Measurements from ENCODE around the gene RXRA. TPM values are rescaled to one million over a fixed set of nuclear protein-coding genes. Genes with fewer than 3 reads are reported as not detected.

The RXRA gene
- total RNA-seq, 4 donors from 2014 or later, result 27.3 to 70.5 (median 58.6) TPM

- no peak overlapping the region for H3K27ac ChIP-seq
- TF ChIP-seq, protein P1, sequence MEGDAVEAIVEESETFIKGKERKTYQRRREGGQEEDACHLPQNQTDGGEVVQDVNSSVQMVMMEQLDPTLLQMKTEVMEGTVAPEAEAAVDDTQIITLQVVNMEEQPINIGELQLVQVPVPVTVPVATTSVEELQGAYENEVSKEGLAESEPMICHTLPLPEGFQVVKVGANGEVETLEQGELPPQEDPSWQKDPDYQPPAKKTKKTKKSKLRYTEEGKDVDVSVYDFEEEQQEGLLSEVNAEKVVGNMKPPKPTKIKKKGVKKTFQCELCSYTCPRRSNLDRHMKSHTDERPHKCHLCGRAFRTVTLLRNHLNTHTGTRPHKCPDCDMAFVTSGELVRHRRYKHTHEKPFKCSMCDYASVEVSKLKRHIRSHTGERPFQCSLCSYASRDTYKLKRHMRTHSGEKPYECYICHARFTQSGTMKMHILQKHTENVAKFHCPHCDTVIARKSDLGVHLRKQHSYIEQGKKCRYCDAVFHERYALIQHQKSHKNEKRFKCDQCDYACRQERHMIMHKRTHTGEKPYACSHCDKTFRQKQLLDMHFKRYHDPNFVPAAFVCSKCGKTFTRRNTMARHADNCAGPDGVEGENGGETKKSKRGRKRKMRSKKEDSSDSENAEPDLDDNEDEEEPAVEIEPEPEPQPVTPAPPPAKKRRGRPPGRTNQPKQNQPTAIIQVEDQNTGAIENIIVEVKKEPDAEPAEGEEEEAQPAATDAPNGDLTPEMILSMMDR (IDR thresholded peaks at IDR 0.05), result no peak
- no peak for TF ChIP-seq EP300 (IDR thresholded peaks at IDR 0.05; ENCODE audit: low read depth)
- TF ChIP-seq POLR2A (IDR thresholded peaks at IDR 0.05), result no peak
- TF ChIP-seq POLR2AphosphoS5 (IDR thresholded peaks at IDR 0.05), result no peak
- H3K9me3 ChIP-seq, result no peaks in the 10 kb centered on the region
- H3K27me3 ChIP-seq, result peaks cover 16% of the 10 kb centered on the region
- no peak overlapping the region for H3K4me3 ChIP-seq
- peaks cover 0 to 2% (median 0%) of the 10 kb centered on the region in 4 donors for H3K4me1 ChIP-seq
- WGBS, 2 donors (ENCODE audit: low coverage in 1 of 2), result 88% methylated on average over 5 of the region's 5 CpGs; no CpG with 5 or more reads in 1 of the 2 donors
- DNase-seq, result no peak
- no peaks in the 10 kb centered on the region for H3K36me3 ChIP-seq
- in situ Hi-C loops (cut with MboI; ENCODE audit: low pct_ligation_motif_present in 1 of 4, low pct_unique_long_range_greater_than_20kb in 1 of 4, low sequenced_read_pairs in 3 of 4) (no loop called here), intact Hi-C loops (cut with DNase I; ENCODE audit: low total_unique reads) (no loop called here)
Observed at GRCh38 chr9:134299068-134299467, 27.2 kb upstream of the RXRA start.

- no peak for DNase-seq
- Histone ChIP-seq H3K27me3 (peaks cover 13% of the 10 kb centered on the region), H3K9me3 (no peaks in the 10 kb centered on the region), H3K36me3 (no peaks in the 10 kb centered on the region), H3K27ac (no peak overlapping the region), H3K4me3 (no peak overlapping the region), H3K4me1 (no peaks in the 10 kb centered on the region)
- in situ Hi-C loops (cut with MboI; ENCODE audit: low pct_ligation_motif_present in 1 of 4, low pct_unique_long_range_greater_than_20kb in 1 of 4, low sequenced_read_pairs in 3 of 4), result loop anchor here in 2 of 4 donors (25.0 kb wide), 1 partner anchor 113 kb away; no protein-coding TSS in a partner anchor
- TF ChIP-seq POLR2AphosphoS5 (IDR thresholded peaks at IDR 0.05) (no peak), EP300 (IDR thresholded peaks at IDR 0.05; ENCODE audit: low read depth) (no peak)
- TF ChIP-seq, protein P1 (IDR thresholded peaks at IDR 0.05), result no peak
- WGBS, 2 donors (ENCODE audit: low coverage in 1 of 2), result 71 to 80% methylated on average over 1 to 7 of the region's 7 CpGs
- intact Hi-C loops (cut with DNase I; ENCODE audit: low total_unique reads), result no loop called here
Observed at GRCh38 chr9:134299883-134300282, 26.4 kb upstream of the RXRA start.

- H3K9me3 ChIP-seq, result no peaks in the 10 kb centered on the region
- H3K4me1 ChIP-seq, result no peaks in the 10 kb centered on the region
- peaks cover 11% of the 10 kb centered on the region for H3K27me3 ChIP-seq
- 65 to 80% methylated on average over 4 to 15 of the region's 15 CpGs for WGBS, 2 donors (ENCODE audit: low coverage in 1 of 2)
- H3K4me3 ChIP-seq, result no peak overlapping the region
- TF ChIP-seq EP300 (IDR thresholded peaks at IDR 0.05; ENCODE audit: low read depth) (no peak), POLR2AphosphoS5 (IDR thresholded peaks at IDR 0.05) (no peak), POLR2A (IDR thresholded peaks at IDR 0.05) (no peak)
- TF ChIP-seq, protein P1 (IDR thresholded peaks at IDR 0.05), result no peak
- H3K36me3 ChIP-seq, result no peaks in the 10 kb centered on the region
- in situ Hi-C loops (cut with MboI; ENCODE audit: low pct_ligation_motif_present in 1 of 4, low pct_unique_long_range_greater_than_20kb in 1 of 4, low sequenced_read_pairs in 3 of 4), result loop anchor here in 2 of 4 donors (25.0 kb wide), 1 partner anchor 114 kb away; no protein-coding TSS in a partner anchor
- no peak for DNase-seq
- no peak overlapping the region for H3K27ac ChIP-seq
- intact Hi-C loops (cut with DNase I; ENCODE audit: low total_unique reads), result no loop called here
Observed at GRCh38 chr9:134301387-134302129, 24.7 kb upstream of the RXRA start.

GRCh38 chr9:134302130-134302817 is 24.0 kb upstream of the RXRA start:
- no peaks in the 10 kb centered on the region for H3K9me3 ChIP-seq
- H3K27me3 ChIP-seq, result peaks cover 3% of the 10 kb centered on the region
- intact Hi-C loops (cut with DNase I; ENCODE audit: low total_unique reads), result no loop called here
- TF ChIP-seq EP300 (IDR thresholded peaks at IDR 0.05; ENCODE audit: low read depth) (no peak), POLR2A (IDR thresholded peaks at IDR 0.05) (no peak), POLR2AphosphoS5 (IDR thresholded peaks at IDR 0.05) (no peak)
- TF ChIP-seq, protein P1 (IDR thresholded peaks at IDR 0.05), result no peak
- H3K4me1 ChIP-seq, result no peaks in the 10 kb centered on the region
- H3K36me3 ChIP-seq, result no peaks in the 10 kb centered on the region
- DNase-seq, result no peak
- WGBS, 2 donors (ENCODE audit: low coverage in 1 of 2), result 77 to 81% methylated on average over 5 to 7 of the region's 7 CpGs
- in situ Hi-C loops (cut with MboI; ENCODE audit: low pct_ligation_motif_present in 1 of 4, low pct_unique_long_range_greater_than_20kb in 1 of 4, low sequenced_read_pairs in 3 of 4), result loop anchor here in 2 of 4 donors (25.0 kb wide), 1 partner anchor 115 kb away; no protein-coding TSS in a partner anchor
- no peak overlapping the region for H3K4me3 ChIP-seq
- no peak overlapping the region for H3K27ac ChIP-seq

All from transverse colon (tissue), 4 donors.